ENCODE data around the gene ENTPD6.
A peak's percentile ranks its signal among the peaks of the same experiment; 100 is the strongest.
"Not testable (repeated sequence)": the region's sequence is repeated elsewhere in the genome, so short reads cannot be mapped to it uniquely, and the experiment has no call there.

ENTPD6 gene

DNA sequence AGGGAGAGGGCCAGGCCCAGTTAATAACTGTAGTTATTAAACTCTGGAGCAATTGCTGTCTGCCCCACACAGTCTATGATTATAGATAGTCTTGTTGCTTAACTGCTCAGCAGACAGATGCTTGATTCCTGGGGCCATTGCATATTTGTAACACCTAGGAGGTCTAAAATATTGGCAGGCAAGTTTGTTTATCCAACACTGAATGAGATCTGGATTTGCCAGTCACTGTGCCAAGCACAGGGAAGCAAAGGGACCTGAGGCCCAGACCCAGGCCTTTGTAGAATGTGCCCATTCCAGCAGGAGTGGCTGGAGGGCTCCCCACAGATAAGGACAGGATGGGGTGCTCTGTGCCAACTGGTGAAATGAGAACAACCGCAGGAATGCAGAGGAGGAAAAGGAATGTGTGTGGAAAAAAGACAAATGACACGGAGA is 17.6 kb upstream of the ENTPD6 start:
- no peak overlapping the region for H3K4me3 Mint-ChIP-seq
- no peaks in the 10 kb centered on the region for H3K9me3 Mint-ChIP-seq
- H3K27ac Mint-ChIP-seq = no peak overlapping the region
- H3K4me1 Mint-ChIP-seq = peaks cover 16% of the 10 kb centered on the region
- H3K27me3 Mint-ChIP-seq = no peaks in the 10 kb centered on the region
- ATAC-seq (no peak), DNase-seq (no peak)

DNA sequence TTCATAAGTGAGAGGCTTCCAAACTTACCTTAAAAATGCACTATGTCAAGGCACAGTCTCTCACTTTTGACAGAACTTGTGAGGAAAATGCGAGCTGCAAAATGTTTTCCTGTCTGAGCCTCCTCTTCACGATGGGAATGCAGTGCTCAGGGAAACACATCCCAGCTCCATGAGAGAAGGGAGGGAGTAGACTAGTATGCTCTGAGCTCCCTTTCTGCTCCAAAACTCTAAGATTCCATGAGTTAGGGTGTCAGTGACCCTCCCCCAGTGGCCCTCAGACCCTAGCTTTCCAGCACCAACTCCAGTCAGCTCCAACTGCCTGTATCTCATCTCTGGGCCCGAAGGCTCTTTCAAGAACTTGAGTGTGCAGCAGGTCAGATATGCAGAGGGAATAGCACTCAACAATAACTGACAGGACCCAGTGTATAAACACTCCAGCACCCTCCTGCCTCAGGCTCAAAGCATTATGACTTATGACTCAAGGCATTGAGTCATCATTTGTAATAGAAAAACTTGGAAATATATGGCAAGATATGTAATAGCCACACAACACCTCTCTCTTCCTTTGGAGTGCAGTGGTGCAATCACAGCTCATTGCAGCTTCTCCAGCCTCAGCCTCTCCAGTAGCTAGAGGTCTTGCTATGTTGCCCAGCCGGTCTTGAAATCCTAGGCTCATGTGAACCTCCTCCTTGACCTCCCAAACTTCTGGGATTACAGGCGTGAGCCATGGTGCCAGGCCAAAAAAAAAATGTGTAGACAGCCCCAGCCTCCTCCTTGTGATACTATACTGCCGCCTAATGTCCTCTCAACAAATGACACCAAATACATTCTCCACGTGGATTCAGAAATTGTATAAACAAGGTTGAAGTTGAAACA is 16.7 kb upstream of the ENTPD6 start:
- H3K27me3 Mint-ChIP-seq = peaks cover 8% of the 10 kb centered on the region
- H3K27ac Mint-ChIP-seq = no peak overlapping the region
- H3K4me3 Mint-ChIP-seq = no peak overlapping the region
- DNase-seq (peak; percentile 18 to 24), ATAC-seq (peak; percentile 56)
- H3K4me1 Mint-ChIP-seq = peaks cover 10% of the 10 kb centered on the region
- H3K9me3 Mint-ChIP-seq = peaks cover 3 to 5% of the 10 kb centered on the region in 2 donors

DNA sequence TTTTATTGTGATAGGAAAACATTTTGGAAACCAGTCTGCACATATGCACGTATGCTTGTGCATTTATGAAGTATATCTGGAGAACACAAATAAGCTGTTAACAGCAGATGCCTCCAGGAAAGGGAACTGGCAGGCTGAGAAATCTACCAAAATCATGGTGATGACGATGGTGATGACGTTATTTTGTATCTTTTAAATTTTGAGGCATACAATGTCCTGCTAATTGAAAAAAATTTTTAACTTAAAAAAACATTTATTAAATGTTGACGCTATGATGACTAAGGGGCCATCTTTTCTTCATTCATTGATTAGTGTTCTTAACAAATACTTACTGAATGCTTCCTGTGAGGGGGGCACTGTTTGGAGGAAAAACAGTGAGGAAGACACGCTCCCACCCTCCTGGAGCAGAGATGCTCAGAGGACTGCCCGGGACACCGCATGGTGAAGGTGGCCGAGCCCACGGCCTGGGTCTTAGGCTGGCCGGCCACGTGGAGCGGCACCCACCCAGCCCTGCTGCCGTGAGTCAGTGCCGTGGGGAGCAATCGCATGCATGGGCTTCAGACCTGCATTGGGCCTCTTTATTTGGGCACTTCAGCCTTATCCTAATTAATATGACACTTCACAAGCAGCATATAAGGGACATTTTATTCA is 15.9 kb upstream of the ENTPD6 start:
- ATAC-seq (no peak), DNase-seq (no peak)
- Mint-ChIP-seq H3K4me3 (no peak overlapping the region), H3K9me3 (peaks cover 6 to 12% of the 10 kb centered on the region in 2 donors), H3K4me1 (peaks cover 7% of the 10 kb centered on the region), H3K27me3 (peaks cover 14% of the 10 kb centered on the region), H3K27ac (no peak overlapping the region)

DNA sequence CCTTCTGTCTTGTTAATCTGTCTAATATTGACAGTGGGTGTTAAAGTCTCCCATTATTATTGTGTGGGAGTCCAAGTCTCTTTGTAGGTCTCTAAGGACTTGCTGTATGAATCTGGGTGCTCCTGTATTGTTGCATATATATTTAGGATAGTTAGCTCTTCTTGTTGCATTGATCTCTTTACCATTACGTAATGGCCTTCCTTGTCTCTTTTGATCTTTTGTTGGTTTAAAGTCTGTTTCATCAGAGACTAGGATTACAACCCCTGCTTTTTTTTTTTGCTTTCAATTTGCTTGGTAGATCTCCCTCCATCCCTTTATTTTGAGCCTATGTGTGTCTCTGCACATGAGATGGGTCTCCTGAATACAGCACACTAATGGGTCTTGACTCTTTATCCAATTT is 11.1 kb upstream of the ENTPD6 start:
- DNase-seq, H3K4me3 Mint-ChIP-seq, H3K4me1 Mint-ChIP-seq, ATAC-seq, H3K27ac Mint-ChIP-seq: not testable (repeated sequence)
- peaks cover 26% of the 10 kb centered on the region for H3K27me3 Mint-ChIP-seq
- peaks cover 6 to 15% of the 10 kb centered on the region in 2 donors for H3K9me3 Mint-ChIP-seq

DNA sequence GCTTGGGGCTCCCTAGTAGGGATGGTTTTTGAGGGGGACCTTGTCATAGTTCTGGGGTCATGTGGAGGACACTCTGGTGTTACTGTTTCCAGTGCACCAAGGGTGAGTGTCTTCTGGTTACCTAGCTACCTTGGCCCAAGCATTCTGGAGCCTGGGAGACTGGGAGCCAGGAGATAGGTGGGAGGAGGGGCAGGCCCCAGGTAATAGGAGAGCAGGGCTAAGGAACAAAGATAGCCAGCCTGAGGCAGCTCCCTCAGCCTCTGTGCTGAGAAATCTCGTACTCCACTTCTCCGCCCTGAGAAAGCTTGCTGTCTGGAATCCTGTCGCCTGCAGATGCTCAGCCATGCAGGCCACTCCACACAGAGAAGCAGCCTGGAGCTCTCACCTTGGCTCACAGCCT is 8.3 kb upstream of the ENTPD6 start:
- peaks cover 6 to 15% of the 10 kb centered on the region in 2 donors for H3K9me3 Mint-ChIP-seq
- no peaks in the 10 kb centered on the region for H3K4me1 Mint-ChIP-seq
- DNase-seq (no peak), ATAC-seq (no peak)
- no peak overlapping the region for H3K27ac Mint-ChIP-seq
- H3K4me3 Mint-ChIP-seq = no peak overlapping the region
- H3K27me3 Mint-ChIP-seq = peaks cover 26% of the 10 kb centered on the region

DNA sequence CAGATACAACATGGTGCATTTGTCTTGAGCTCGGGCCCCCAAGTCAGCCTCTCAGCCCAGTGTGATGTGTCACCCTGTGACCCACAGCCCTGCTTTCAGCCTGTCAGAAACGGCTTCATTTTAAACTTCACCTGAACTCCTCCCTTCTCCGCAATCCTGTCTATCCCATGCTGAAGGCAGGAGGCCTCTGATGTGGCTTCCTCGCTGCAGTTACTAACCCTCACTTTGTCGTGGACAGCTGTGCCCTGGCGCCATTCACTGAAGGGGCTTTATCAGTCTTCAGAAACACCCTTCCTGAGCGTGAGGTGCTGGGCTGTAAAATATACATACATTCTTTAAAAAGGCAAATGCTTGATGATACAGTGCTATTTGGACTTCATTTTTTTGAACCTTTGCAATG is 7.9 kb upstream of the ENTPD6 start:
- no peak for ATAC-seq
- Mint-ChIP-seq H3K27ac (no peak overlapping the region), H3K27me3 (peaks cover 26% of the 10 kb centered on the region)

DNA sequence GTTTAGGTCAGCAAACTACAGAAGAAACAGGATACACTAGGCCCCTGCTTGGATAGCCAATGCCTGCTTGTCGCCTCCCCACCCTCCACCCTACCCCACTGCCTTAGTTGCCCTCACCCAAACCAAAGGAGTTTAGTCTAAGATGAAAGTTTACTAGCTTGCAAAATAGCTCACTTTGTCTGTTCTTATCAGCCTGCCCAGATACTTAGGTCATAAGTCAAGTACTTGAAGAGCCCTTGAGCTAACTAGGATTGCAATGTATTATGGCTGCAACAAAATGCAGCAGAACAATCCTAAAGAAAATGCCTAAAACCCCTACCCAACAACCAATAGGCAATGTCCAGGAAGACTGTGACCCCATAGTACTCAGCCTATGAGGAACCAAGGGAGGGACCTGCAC is 7.3 kb upstream of the ENTPD6 start:
- Mint-ChIP-seq H3K9me3 (peaks cover 6 to 15% of the 10 kb centered on the region in 2 donors), H3K4me3 (no peak overlapping the region), H3K4me1 (no peaks in the 10 kb centered on the region), H3K27me3 (peaks cover 24% of the 10 kb centered on the region), H3K27ac (no peak overlapping the region)
- no peak for ATAC-seq
- DNase-seq = no peak

More for the DNA sequence above, 7.9 kb upstream of the ENTPD6 start:
- Mint-ChIP-seq H3K4me3 (no peak overlapping the region), H3K4me1 (no peaks in the 10 kb centered on the region), H3K9me3 (peaks cover 6 to 15% of the 10 kb centered on the region in 2 donors)
- no peak for DNase-seq

DNA sequence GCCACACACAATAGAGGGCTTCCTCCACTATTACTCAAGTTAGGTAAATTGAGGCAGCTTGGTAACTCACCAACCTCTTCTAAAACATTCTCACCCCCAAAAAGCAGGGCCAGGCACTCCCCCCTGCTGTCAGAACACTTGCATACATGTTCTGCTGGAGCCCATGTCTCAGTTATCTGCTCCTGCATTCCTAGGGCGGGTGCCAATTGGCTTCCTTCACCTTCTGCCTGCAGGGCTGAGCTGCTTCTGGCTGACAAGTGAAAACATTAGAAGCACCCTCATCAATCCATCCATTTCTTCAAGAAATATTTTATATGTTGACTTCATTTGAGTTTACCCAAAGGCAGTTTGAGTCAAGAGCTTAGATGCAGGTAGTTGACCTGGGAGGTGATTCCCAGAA is 4.5 kb upstream of the ENTPD6 start:
- Mint-ChIP-seq H3K9me3 (no peaks in the 10 kb centered on the region), H3K27me3 (peaks cover 1% of the 10 kb centered on the region), H3K27ac (no peak overlapping the region), H3K4me3 (no peak overlapping the region), H3K4me1 (peaks cover 7% of the 10 kb centered on the region)
- no peak for DNase-seq
- no peak for ATAC-seq

DNA sequence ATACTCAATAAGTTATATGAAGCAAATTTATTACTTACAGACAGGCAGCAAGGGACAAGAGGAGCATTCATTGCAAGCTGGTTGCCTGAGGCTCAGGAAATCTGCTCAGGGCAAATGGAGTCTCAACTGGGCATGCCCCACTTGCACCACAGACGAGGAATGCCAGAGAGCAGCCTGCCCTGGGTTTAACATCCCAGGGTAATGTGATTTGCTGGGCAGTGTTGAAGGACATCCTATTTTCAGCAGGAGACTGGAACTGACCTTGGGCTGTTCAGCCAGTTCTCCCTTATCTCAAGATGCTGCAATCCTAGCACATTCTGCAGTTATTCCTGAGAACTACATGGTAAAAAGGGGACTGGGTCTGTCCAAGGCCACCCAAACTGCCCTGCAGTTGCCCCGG is 3.8 kb upstream of the ENTPD6 start:
- H3K27me3 Mint-ChIP-seq = no peaks in the 10 kb centered on the region

DNA sequence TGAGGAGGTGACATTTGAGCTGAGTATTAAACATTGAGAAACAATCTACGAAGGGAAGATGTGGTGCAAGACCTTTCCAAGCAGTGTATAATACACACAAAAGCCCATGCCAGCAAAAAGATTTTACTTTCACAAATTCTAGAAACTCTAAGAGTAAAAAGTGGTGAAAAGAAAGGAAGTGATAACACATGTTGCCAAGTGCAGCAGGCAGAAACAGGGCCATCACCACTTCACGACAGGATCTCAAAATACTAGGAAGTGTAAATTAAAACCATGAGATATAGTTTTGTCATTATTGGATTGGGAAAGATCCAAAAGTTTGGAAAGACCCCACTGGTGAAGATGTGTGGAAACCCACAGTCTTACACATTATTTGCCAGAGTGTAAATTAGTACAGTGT is 1.7 kb upstream of the ENTPD6 start:
- Mint-ChIP-seq H3K9me3 (no peaks in the 10 kb centered on the region), H3K27ac (peak overlapping the region in 1 of 2 donors; percentile 10), H3K27me3 (no peaks in the 10 kb centered on the region), H3K4me3 (peak overlapping the region in 1 of 2 donors; percentile 1), H3K4me1 (peaks cover 31% of the 10 kb centered on the region)
- no peak for DNase-seq
- ATAC-seq = no peak

More for the DNA sequence above, 3.8 kb upstream of the ENTPD6 start:
- H3K4me1 Mint-ChIP-seq = peaks cover 13% of the 10 kb centered on the region
- ATAC-seq = no peak
- no peak overlapping the region for H3K4me3 Mint-ChIP-seq
- no peaks in the 10 kb centered on the region for H3K9me3 Mint-ChIP-seq
- DNase-seq = no peak
- no peak overlapping the region for H3K27ac Mint-ChIP-seq

DNA sequence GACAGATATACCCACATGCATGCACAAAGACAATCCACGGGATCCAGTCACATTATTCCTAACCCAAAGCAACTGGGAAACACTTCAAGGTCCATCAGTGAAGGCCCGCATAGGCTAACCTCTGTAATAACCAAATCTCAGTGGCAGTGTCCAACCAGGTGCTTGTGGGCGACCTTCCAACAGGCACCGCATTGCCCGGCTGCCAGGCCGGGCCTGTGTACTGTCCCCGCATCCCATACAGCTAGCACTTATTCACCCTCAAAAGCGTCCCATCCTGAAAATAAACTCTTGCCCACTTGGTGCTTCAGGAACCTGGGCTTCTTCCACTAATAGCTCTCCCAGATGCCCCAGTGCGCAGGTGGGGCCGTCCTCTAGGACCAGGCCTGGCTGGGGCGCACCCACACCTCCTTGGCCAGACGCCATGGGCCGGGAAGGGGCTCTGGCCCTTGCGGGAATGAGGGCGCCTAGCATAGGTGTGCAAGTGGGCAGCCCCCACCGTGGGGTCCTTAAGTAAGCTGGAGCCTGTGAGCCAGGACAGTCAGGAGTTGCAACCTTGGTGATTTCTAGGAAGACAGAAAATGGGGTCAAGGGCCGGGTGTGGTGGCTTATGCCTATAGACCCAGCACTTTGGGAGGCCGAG is 1.1 kb upstream of the ENTPD6 start:
- DNase-seq = no peak

DNA sequence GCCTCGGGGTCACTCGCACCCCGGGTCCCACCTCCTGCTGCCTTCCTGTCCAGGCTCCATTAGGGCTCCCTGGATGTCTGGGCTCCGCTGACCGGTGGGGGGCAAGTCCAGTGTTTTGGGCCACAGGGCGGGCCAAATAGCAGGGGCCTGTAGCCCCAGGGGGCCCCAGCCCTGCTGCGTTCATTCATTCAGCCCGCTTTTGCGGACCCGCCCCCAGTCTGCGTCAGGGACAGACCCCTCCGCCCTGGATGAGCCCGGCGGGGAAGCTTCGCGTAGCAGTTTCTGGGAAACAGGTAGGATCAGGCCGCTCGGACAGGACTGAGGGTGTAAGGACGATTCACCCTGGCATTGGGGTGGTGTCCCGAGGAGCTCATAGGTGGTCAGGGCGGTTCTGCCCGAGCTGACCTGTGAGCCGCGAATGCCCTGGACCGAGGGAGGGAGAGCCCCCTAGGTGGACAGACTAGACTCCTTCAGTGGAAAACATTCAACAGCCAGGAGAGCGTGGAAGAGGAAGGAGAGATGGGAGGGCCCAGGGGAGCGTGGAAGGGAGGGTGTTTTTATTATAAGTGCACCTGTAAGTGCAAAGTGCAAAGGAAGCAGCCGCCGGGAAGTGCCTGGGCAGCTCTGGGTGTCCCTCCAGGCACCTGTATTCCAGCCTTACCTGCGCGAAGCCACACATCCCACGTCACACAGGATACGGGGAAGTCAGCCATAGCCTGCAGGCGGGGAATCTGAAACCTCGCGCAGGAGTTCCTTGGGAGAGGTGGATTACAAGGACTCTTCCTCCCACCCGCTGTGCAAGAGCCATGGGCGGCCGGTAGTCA is 662 bp downstream of the ENTPD6 start:
- H3K27ac Mint-ChIP-seq = peak overlapping the region; percentile 79 to 96
- DNase-seq = peak; percentile 17 to 22
- H3K27me3 Mint-ChIP-seq = no peaks in the 10 kb centered on the region
- H3K9me3 Mint-ChIP-seq = no peaks in the 10 kb centered on the region
- peaks cover 55% of the 10 kb centered on the region for H3K4me1 Mint-ChIP-seq
- ATAC-seq = peak; percentile 42
- H3K4me3 Mint-ChIP-seq = peak overlapping the region; percentile 97

More for the DNA sequence above, 1.1 kb upstream of the ENTPD6 start:
- peak overlapping the region; percentile 88 to 94 for H3K27ac Mint-ChIP-seq
- H3K27me3 Mint-ChIP-seq = no peaks in the 10 kb centered on the region
- ATAC-seq = no peak
- peak overlapping the region; percentile 97 for H3K4me3 Mint-ChIP-seq
- no peaks in the 10 kb centered on the region for H3K9me3 Mint-ChIP-seq
- H3K4me1 Mint-ChIP-seq = peaks cover 37% of the 10 kb centered on the region

DNA sequence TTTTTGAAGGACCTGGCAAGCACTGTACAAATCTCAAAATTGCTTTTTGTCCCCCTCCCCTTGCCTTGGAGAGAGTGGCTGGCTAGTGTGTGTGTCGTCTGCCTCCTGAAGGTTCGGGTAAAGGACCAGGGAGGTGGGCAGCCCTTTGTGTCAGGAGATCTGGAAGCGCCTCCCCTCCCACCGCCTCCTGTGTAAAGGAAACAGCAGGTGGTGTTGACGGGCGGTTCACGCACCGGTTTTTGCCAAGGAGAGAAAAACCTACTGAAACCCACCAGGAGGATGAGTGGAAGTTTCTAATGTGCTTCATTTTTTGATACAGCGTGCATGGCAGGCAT is 1.2 kb downstream of the ENTPD6 start:
- no peaks in the 10 kb centered on the region for H3K9me3 Mint-ChIP-seq
- no peaks in the 10 kb centered on the region for H3K27me3 Mint-ChIP-seq
- H3K27ac Mint-ChIP-seq = peak overlapping the region; percentile 16 to 67
- H3K4me3 Mint-ChIP-seq = peak overlapping the region; percentile 97
- ATAC-seq (no peak), DNase-seq (peak in 1 of 2 donors; percentile 5)
- H3K4me1 Mint-ChIP-seq = peaks cover 60% of the 10 kb centered on the region

DNA sequence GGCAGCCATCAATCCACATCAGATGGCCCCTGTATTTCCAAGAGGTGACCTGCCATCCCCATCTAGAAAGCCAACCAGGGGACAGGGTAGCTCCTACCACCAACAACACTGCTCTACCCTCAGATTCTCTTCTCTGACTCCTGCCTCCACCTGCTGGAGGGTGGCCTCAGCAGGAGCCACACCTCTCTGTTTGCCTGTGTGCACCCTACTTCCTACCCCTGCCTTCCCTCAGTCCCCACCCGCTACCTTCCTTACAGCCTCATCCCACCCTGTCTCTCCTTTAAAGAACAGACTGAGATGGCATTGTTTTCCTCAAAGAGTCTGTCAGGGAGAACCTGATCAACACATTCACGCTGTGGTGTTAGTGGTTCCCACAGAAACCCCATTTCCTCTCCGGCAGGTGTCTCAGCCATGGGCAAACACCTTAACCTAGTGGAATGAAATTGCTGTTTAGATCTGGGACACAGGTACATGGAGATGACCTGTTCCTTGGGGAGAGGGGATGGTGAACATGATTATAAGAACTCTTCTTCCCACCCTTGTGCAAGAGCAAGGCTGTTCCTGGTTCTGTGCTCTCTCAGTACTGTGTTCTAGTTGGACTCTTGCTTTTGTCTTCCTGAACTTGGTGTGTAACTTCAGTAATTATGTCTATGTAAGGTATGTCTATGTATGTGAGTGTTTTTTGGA is 1.8 kb downstream of the ENTPD6 start:
- H3K27me3 Mint-ChIP-seq = no peaks in the 10 kb centered on the region
- no peaks in the 10 kb centered on the region for H3K9me3 Mint-ChIP-seq
- peak overlapping the region; percentile 97 for H3K4me3 Mint-ChIP-seq
- H3K4me1 Mint-ChIP-seq = peaks cover 60% of the 10 kb centered on the region
- peak overlapping the region; percentile 16 to 67 for H3K27ac Mint-ChIP-seq
- peak; percentile 50 for ATAC-seq
- DNase-seq = peak in 1 of 2 donors; percentile 21

DNA sequence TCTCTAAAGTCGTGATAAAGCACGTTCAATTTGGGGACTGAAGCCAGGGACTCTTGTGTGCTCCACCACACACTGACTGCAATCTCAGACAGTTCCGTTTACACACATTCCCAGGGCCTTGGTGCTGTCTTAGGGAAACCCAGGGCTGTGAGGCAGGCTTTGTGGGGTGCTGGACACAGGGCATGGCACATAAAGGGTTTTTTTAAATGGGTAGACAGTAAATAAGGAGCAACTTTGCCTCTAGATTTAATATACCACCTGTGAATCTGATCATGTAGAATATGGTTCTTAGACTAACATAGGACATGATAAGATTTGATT is 2.3 kb downstream of the ENTPD6 start:
- no peak for ATAC-seq
- H3K27ac Mint-ChIP-seq = no peak overlapping the region
- peak overlapping the region; percentile 97 for H3K4me3 Mint-ChIP-seq
- no peak for DNase-seq
- H3K4me1 Mint-ChIP-seq = peaks cover 61% of the 10 kb centered on the region
- no peaks in the 10 kb centered on the region for H3K9me3 Mint-ChIP-seq
- H3K27me3 Mint-ChIP-seq = no peaks in the 10 kb centered on the region
